ENCODE results near the gene CISD1. TPM values are rescaled to one million over a fixed set of nuclear protein-coding genes. Genes with fewer than 3 reads are reported as not detected.
A peak's percentile ranks its signal among the peaks of the same experiment; 100 is the strongest.

Gene CISD1
- total and polyA plus RNA-seq, 2 experiments from 2014 or later = 31.7 to 212 TPM

GRCh38 chr10:58264780-58265179, 4.2 kb upstream of the CISD1 start:
- no peaks in the 10 kb centered on the region for H3K9me3 ChIP-seq (ENCODE audit: low read depth)
- no peak overlapping the region for H3K27ac ChIP-seq
- H3K27me3 ChIP-seq = no peaks in the 10 kb centered on the region
- H3K4me1 ChIP-seq (ENCODE audit: low read depth) = peaks cover 10% of the 10 kb centered on the region
- peak overlapping the region; percentile 89 for H3K4me3 ChIP-seq
- DNase-seq (ENCODE audit: low read depth in 1 of 2, low spot score in 1 of 2) = peak in 1 of 2 donors; percentile 9
- H3K36me3 ChIP-seq = no peaks in the 10 kb centered on the region
- TF ChIP-seq, protein P1, sequence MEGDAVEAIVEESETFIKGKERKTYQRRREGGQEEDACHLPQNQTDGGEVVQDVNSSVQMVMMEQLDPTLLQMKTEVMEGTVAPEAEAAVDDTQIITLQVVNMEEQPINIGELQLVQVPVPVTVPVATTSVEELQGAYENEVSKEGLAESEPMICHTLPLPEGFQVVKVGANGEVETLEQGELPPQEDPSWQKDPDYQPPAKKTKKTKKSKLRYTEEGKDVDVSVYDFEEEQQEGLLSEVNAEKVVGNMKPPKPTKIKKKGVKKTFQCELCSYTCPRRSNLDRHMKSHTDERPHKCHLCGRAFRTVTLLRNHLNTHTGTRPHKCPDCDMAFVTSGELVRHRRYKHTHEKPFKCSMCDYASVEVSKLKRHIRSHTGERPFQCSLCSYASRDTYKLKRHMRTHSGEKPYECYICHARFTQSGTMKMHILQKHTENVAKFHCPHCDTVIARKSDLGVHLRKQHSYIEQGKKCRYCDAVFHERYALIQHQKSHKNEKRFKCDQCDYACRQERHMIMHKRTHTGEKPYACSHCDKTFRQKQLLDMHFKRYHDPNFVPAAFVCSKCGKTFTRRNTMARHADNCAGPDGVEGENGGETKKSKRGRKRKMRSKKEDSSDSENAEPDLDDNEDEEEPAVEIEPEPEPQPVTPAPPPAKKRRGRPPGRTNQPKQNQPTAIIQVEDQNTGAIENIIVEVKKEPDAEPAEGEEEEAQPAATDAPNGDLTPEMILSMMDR (IDR thresholded peaks at IDR 0.05; ENCODE audit: low read depth, low read length) = no peak

- TF ChIP-seq, protein P1 (IDR thresholded peaks at IDR 0.05; ENCODE audit: low read depth, low read length) = no peak
- no peaks in the 10 kb centered on the region for H3K36me3 ChIP-seq
- no peaks in the 10 kb centered on the region for H3K27me3 ChIP-seq
- H3K9me3 ChIP-seq (ENCODE audit: low read depth) = no peaks in the 10 kb centered on the region
- H3K4me3 ChIP-seq = peak overlapping the region; percentile 89
- H3K4me1 ChIP-seq (ENCODE audit: low read depth) = peaks cover 14% of the 10 kb centered on the region
- peak overlapping the region; percentile 93 for H3K27ac ChIP-seq
- DNase-seq (ENCODE audit: low read depth in 1 of 2, low spot score in 1 of 2) = no peak
These were observed 3.7 kb upstream of the CISD1 start for GRCh38 chr10:58265249-58265648.

- peak overlapping the region; percentile 89 for H3K4me3 ChIP-seq
- DNase-seq (ENCODE audit: low read depth in 1 of 2, low spot score in 1 of 2) = peak; percentile 3 to 61
- H3K27me3 ChIP-seq = no peaks in the 10 kb centered on the region
- peak overlapping the region; percentile 93 for H3K27ac ChIP-seq
- peaks cover 15% of the 10 kb centered on the region for H3K4me1 ChIP-seq (ENCODE audit: low read depth)
- H3K9me3 ChIP-seq (ENCODE audit: low read depth) = no peaks in the 10 kb centered on the region
- H3K36me3 ChIP-seq = no peaks in the 10 kb centered on the region
- TF ChIP-seq, protein P1 (IDR thresholded peaks at IDR 0.05; ENCODE audit: low read depth, low read length) = no peak
These were observed 2.7 kb upstream of the CISD1 start for GRCh38 chr10:58266003-58266825.

- peaks cover 15% of the 10 kb centered on the region for H3K4me1 ChIP-seq (ENCODE audit: low read depth)
- no peaks in the 10 kb centered on the region for H3K36me3 ChIP-seq
- H3K4me3 ChIP-seq = peak overlapping the region; percentile 89
- peak; percentile 52 to 76 for DNase-seq (ENCODE audit: low read depth in 1 of 2, low spot score in 1 of 2)
- TF ChIP-seq, protein P1 (IDR thresholded peaks at IDR 0.05; ENCODE audit: low read depth, low read length) = no peak
- no peaks in the 10 kb centered on the region for H3K27me3 ChIP-seq
- no peaks in the 10 kb centered on the region for H3K9me3 ChIP-seq (ENCODE audit: low read depth)
- H3K27ac ChIP-seq = peak overlapping the region; percentile 93
These were observed 1.9 kb upstream of the CISD1 start for GRCh38 chr10:58266826-58267712.

DNA sequence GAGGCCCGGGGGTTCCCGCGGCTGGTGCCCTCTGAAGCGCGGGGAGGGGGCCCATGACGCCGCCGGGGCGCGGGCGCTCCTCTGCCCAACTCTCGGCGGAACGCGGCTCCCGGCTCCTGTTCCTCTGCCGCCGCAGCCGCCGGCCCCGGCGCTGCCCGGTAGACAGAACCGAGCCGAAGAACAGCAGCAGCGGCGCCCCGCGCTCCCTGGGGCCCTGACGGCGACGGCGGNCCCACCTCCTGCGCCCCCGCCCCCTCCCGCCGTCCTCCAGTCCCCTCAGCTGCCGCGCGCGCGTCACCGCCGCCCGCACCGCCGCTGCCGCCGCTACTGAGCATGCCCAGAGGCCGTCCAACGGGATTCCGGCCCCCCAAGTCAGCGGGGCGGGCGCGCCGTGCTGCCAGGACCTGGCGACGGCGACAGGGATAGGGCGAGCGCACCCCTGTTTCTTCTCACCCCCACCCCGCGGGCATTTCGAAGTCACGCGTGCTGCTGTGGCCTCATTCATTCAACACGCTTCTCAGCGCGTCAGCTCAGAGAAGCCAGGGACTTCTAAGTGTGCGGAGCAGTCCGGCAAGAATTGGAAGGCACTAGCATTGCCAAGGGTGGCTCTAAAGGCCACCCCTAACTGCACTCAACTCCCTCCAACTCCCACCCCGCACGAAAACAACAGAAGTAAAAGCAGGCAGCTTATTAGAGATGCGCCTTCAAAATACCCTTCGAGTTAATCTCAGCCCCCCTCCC, 1.1 kb upstream of the CISD1 start, which contains the start of gene IPMK:
Gene IPMK, minus strand, starts transcription at position 182 of the 741 bp plus-strand sequence. CDS start 283 bp downstream, outside the sequence.
- no peaks in the 10 kb centered on the region for H3K36me3 ChIP-seq
- H3K27me3 ChIP-seq = no peaks in the 10 kb centered on the region
- H3K4me1 ChIP-seq (ENCODE audit: low read depth) = peaks cover 15% of the 10 kb centered on the region
- TF ChIP-seq, protein P1 (IDR thresholded peaks at IDR 0.05; ENCODE audit: low read depth, low read length) = no peak
- H3K4me3 ChIP-seq = peak within 1 kb of the TSS; percentile 89
- DNase-seq (ENCODE audit: low read depth in 1 of 2, low spot score in 1 of 2) = peak; percentile 95
- no peaks in the 10 kb centered on the region for H3K9me3 ChIP-seq (ENCODE audit: low read depth)
- H3K27ac ChIP-seq = peak within 1 kb of the TSS; percentile 93
